Tibial nerve (tissue), 4 donors: Measurements from ENCODE around the gene COL4A2.

Experiments
- CTCF ChIP-seq, 5 experiments: fragments of 200-600 bp in 3 of 5; fragments of 450-650 bp in 2 of 5; sonication (generic) in 3 of 5; IDR thresholded peaks; one replicate each; pipeline ENCODE4 v1.5.1; 2016 to 2019; ENCODE audit warnings: antibody characterized with exemption in 5 of 5, mild to moderate bottlenecking in 3 of 5, moderate library complexity in 2 of 5
- EP300 ChIP-seq, 2 donors: sonication (generic); formaldehyde crosslinking; IDR thresholded peaks; one replicate each; pipeline ENCODE4 v1.6.1; 2017; ENCODE audit warnings: antibody characterized with exemption in 2 of 2, mild to moderate bottlenecking in 1 of 2
- POLR2A ChIP-seq, 2 donors: fragments of 450-650 bp; IDR thresholded peaks; one replicate each; pipeline ENCODE4 v1.6.1; 2017; ENCODE audit warnings: antibody characterized with exemption in 2 of 2, mild to moderate bottlenecking in 2 of 2, moderate library complexity in 2 of 2

GRCh38 chr13:110289661-110290060 lies 17.4 kb upstream of the COL4A2 start:
- no peak for TF ChIP-seq CTCF (IDR thresholded peaks at IDR 0.05)
- TF ChIP-seq POLR2A (IDR thresholded peaks at IDR 0.05): no peak
- TF ChIP-seq EP300 (IDR thresholded peaks at IDR 0.05): no peak
